ENCODE data around the gene HNRNPUL1.

HNRNPUL1 gene

DNA sequence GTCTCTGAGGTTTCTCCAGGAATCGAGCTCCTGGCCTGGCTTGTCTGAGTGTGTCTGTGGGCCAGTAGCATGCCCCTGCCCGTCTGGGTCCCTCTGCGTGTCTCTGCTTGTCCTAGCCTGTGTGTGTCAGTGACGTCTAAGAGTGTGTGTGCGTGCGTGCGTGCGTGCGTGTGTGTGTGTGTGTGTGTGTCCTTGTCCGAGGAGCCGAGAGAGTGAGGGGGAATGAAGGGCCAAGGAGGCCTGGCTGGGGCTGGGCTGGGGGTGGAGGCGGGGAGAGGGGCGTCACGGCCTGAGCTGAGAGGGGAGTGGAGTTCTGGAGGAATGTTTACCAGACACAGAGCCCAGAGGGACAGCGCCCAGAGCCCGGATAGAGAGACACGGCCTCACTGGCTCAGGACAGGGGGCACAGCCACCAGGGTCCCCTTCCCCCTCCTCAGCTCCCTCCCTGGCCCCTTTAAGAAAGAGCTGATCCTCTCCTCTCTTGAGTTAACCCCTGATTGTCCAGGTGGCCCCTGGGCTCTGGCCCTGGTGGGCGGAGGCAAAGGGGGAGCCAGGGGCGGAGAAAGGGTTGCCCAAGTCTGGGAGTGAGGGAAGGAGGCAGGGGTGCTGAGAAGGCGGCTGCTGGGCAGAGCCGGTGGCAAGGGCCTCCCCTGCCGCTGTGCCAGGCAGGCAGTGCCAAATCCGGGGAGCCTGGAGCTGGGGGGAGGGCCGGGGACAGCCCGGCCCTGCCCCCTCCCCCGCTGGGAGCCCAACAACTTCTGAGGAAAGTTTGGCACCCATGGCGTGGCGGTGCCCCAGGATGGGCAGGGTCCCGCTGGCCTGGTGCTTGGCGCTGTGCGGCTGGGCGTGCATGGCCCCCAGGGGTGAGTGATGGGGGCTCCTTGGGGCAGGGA is 45.3 kb upstream of the HNRNPUL1 start, which contains the start of gene AXL:
Gene AXL, plus strand, starts transcription at position 609 of the 893 bp plus-strand sequence. Its CDS starts 170 bp downstream, at position 779.
- H3K27ac ChIP-seq (replicated peaks; ENCODE audit: low read length) = peak within 1 kb of the TSS; percentile 98
- peak within 1 kb of the TSS; percentile 98 for H2BK5ac ChIP-seq (ENCODE audit: low read length)
- H3K4ac ChIP-seq (ENCODE audit: low read length) = peak within 1 kb of the TSS; percentile 86
- peak within 1 kb of the TSS; percentile 95 for H3K9ac ChIP-seq (ENCODE audit: low read depth, low read length, poor library complexity)
- H3K79me1 ChIP-seq (ENCODE audit: low read depth, low read length) = peaks cover 20% of the 10 kb centered on the region
- H3K9me3 ChIP-seq (replicated peaks in 1 of 2; ENCODE audit: control insufficient read depth in 2 of 2, insufficient read depth in 1 of 2, low read depth in 1 of 2, low read length in 2 of 2) = peaks cover 0 to 2% of the 10 kb centered on the region in 2 donors
- H2BK12ac ChIP-seq (ENCODE audit: low read length) = peak within 1 kb of the TSS; percentile 99
- peak within 1 kb of the TSS; percentile 62 for H3K23ac ChIP-seq (ENCODE audit: low read depth, low read length, poor library complexity)
- H2BK15ac ChIP-seq (ENCODE audit: low read length) = peak within 1 kb of the TSS; percentile 82
- peak within 1 kb of the TSS; percentile 56 to 86 for H3K4me3 ChIP-seq (ENCODE audit: low read length in 2 of 2)
- H3K18ac ChIP-seq (ENCODE audit: low read length) = peak within 1 kb of the TSS; percentile 99
- no CpG with 5 or more reads among the region's 32 CpGs for WGBS, 2 donors (ENCODE audit: extremely low coverage in 2 of 2, insufficient read length in 2 of 2, insufficient replicate concordance in 1 of 2)
- H4K8ac ChIP-seq (ENCODE audit: low read depth, low read length) = peak within 1 kb of the TSS; percentile 3
- H3K14ac ChIP-seq (ENCODE audit: low read length) = peak within 1 kb of the TSS; percentile 32
- H3K27me3 ChIP-seq (ENCODE audit: control insufficient read depth in 3 of 3, insufficient read depth in 3 of 3, low read depth in 1 of 3, low read length in 3 of 3) = no peaks in the 10 kb centered on the region
- peak within 1 kb of the TSS; percentile 84 for H3K4me2 ChIP-seq (ENCODE audit: insufficient read depth, low read length, poor library complexity, severe bottlenecking)
- H2AFZ ChIP-seq (ENCODE audit: low read length) = peak within 1 kb of the TSS; percentile 81
- H2BK120ac ChIP-seq (ENCODE audit: low read depth, low read length) = peak within 1 kb of the TSS; percentile 69
- H4K91ac ChIP-seq (ENCODE audit: low read depth, low read length, poor library complexity) = peak within 1 kb of the TSS; percentile 82
- DNase-seq (ENCODE audit: low spot score) = peak; percentile 86
- H3K36me3 ChIP-seq (replicated peaks in 1 of 2; ENCODE audit: control insufficient read depth in 2 of 2, insufficient read depth in 2 of 2, low read length in 2 of 2) = peaks cover 10 to 11% of the 10 kb centered on the region in 2 donors
- H2AK5ac ChIP-seq (ENCODE audit: low read depth, low read length) = peak within 1 kb of the TSS; percentile 95
- peaks cover 18 to 26% of the 10 kb centered on the region in 2 donors for H3K4me1 ChIP-seq (ENCODE audit: control insufficient read depth in 2 of 2, insufficient read depth in 1 of 2, low read depth in 1 of 2, low read length in 2 of 2)

DNA sequence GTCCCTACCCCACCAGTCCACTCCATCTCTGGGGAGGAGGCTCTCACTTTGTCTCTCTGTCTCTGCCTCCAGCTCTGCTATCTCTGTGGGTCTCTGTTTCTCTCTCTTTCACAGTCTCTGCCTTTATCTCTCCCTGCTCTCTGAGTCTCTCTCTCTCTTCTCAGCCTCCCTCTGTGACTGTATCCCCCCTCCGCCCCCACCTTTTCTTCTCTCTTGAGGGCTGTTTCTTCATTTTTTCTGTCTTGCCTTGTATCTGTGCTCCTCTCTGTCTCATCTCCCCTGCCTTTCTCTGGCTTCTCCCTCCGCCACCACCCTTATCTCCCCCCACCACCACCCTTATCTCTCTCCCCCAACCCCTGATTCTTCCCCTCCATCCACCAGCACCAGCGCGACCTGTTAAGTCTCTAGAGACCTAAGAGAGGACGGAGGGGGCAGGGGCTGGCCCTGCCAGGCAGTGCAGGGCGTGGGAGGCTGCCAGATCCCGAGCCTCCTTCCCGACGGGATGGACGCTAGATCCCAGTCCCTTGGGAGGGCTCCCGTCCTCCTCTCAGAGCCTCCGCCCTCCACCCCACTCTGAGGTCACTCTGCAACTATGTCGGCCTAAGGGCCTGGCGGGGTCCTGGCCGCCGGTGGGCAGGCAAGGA is 44.1 kb upstream of the HNRNPUL1 start:
- peak overlapping the region; percentile 88 for H3K18ac ChIP-seq (ENCODE audit: low read length)

DNA sequence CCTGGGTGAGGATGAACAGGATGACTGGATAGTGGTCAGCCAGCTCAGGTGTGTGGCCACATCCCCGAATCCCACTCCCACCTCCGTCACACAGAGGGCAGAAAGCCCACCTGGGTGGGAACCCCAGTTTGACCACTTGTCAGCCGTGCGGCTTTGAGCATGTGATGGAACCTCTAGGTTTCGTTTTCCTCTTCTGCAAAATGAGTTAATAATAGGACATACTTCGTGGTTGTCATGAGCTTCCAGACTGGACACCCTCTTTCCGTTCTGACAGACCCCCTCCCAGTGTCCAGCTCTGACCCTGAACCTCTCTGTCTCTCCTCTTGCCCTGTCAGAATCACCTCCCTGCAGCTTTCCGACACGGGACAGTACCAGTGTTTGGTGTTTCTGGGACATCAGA is 43.4 kb upstream of the HNRNPUL1 start:
- H2BK5ac ChIP-seq (ENCODE audit: low read length) = peak overlapping the region; percentile 98
- peak overlapping the region; percentile 65 for H3K14ac ChIP-seq (ENCODE audit: low read length)
- H3K18ac ChIP-seq (ENCODE audit: low read length) = peak overlapping the region; percentile 88
- no peak overlapping the region for H4K8ac ChIP-seq (ENCODE audit: low read depth, low read length)
- H3K23ac ChIP-seq (ENCODE audit: low read depth, low read length, poor library complexity) = no peak overlapping the region
- H3K9ac ChIP-seq (ENCODE audit: low read depth, low read length, poor library complexity) = no peak overlapping the region
- H3K27ac ChIP-seq (replicated peaks; ENCODE audit: low read length) = no peak overlapping the region
- no peak overlapping the region for H2BK120ac ChIP-seq (ENCODE audit: low read depth, low read length)
- no peak overlapping the region for H3K4ac ChIP-seq (ENCODE audit: low read length)
- H2BK12ac ChIP-seq (ENCODE audit: low read length) = no peak overlapping the region
- peaks cover 25 to 40% of the 10 kb centered on the region in 2 donors for H3K4me1 ChIP-seq (ENCODE audit: control insufficient read depth in 2 of 2, insufficient read depth in 1 of 2, low read depth in 1 of 2, low read length in 2 of 2)
- no peak overlapping the region for H4K91ac ChIP-seq (ENCODE audit: low read depth, low read length, poor library complexity)
- H2AK5ac ChIP-seq (ENCODE audit: low read depth, low read length) = peak overlapping the region; percentile 95
- H3K79me1 ChIP-seq (ENCODE audit: low read depth, low read length) = peaks cover 23% of the 10 kb centered on the region
- H3K4me3 ChIP-seq (ENCODE audit: low read length in 2 of 2) = peak overlapping the region in 1 of 2 donors; percentile 86
- H2AFZ ChIP-seq (ENCODE audit: low read length) = no peak overlapping the region
- no CpG with 5 or more reads among the region's 9 CpGs for WGBS, 2 donors (ENCODE audit: extremely low coverage in 2 of 2, insufficient read length in 2 of 2, insufficient replicate concordance in 1 of 2)
- H3K4me2 ChIP-seq (ENCODE audit: insufficient read depth, low read length, poor library complexity, severe bottlenecking) = peak overlapping the region; percentile 84
- peaks cover 0 to 2% of the 10 kb centered on the region in 2 donors for H3K9me3 ChIP-seq (replicated peaks in 1 of 2; ENCODE audit: control insufficient read depth in 2 of 2, insufficient read depth in 1 of 2, low read depth in 1 of 2, low read length in 2 of 2)
- H3K36me3 ChIP-seq (replicated peaks in 1 of 2; ENCODE audit: control insufficient read depth in 2 of 2, insufficient read depth in 2 of 2, low read length in 2 of 2) = peaks cover 11 to 15% of the 10 kb centered on the region in 2 donors
- no peak for DNase-seq (ENCODE audit: low spot score)
- H2BK15ac ChIP-seq (ENCODE audit: low read length) = peak overlapping the region; percentile 82
- no peaks in the 10 kb centered on the region for H3K27me3 ChIP-seq (ENCODE audit: control insufficient read depth in 3 of 3, insufficient read depth in 3 of 3, low read depth in 1 of 3, low read length in 3 of 3)

More for the DNA sequence above, 44.1 kb upstream of the HNRNPUL1 start:
- peak overlapping the region; percentile 14 for H3K14ac ChIP-seq (ENCODE audit: low read length)
- peak overlapping the region; percentile 84 for H3K4me2 ChIP-seq (ENCODE audit: insufficient read depth, low read length, poor library complexity, severe bottlenecking)
- peaks cover 18 to 33% of the 10 kb centered on the region in 2 donors for H3K4me1 ChIP-seq (ENCODE audit: control insufficient read depth in 2 of 2, insufficient read depth in 1 of 2, low read depth in 1 of 2, low read length in 2 of 2)
- H3K27me3 ChIP-seq (ENCODE audit: control insufficient read depth in 3 of 3, insufficient read depth in 3 of 3, low read depth in 1 of 3, low read length in 3 of 3) = no peaks in the 10 kb centered on the region
- peak overlapping the region; percentile 82 for H2BK15ac ChIP-seq (ENCODE audit: low read length)
- WGBS, 2 donors (ENCODE audit: extremely low coverage in 2 of 2, insufficient read length in 2 of 2, insufficient replicate concordance in 1 of 2) = no CpG with 5 or more reads among the region's 16 CpGs
- H2AFZ ChIP-seq (ENCODE audit: low read length) = peak overlapping the region; percentile 81
- H3K9me3 ChIP-seq (replicated peaks in 1 of 2; ENCODE audit: control insufficient read depth in 2 of 2, insufficient read depth in 1 of 2, low read depth in 1 of 2, low read length in 2 of 2) = peaks cover 0 to 2% of the 10 kb centered on the region in 2 donors
- H3K36me3 ChIP-seq (replicated peaks in 1 of 2; ENCODE audit: control insufficient read depth in 2 of 2, insufficient read depth in 2 of 2, low read length in 2 of 2) = peaks cover 11 to 15% of the 10 kb centered on the region in 2 donors
- H3K79me1 ChIP-seq (ENCODE audit: low read depth, low read length) = peaks cover 23% of the 10 kb centered on the region
- peak overlapping the region; percentile 91 for H2BK12ac ChIP-seq (ENCODE audit: low read length)
- H3K27ac ChIP-seq (replicated peaks; ENCODE audit: low read length) = no peak overlapping the region
- peak overlapping the region; percentile 95 for H2AK5ac ChIP-seq (ENCODE audit: low read depth, low read length)
- peak overlapping the region; percentile 80 for H3K4ac ChIP-seq (ENCODE audit: low read length)
- no peak overlapping the region for H4K8ac ChIP-seq (ENCODE audit: low read depth, low read length)
- DNase-seq (ENCODE audit: low spot score) = no peak
- peak overlapping the region; percentile 56 for H3K23ac ChIP-seq (ENCODE audit: low read depth, low read length, poor library complexity)
- peak overlapping the region; percentile 56 to 86 for H3K4me3 ChIP-seq (ENCODE audit: low read length in 2 of 2)
- H2BK5ac ChIP-seq (ENCODE audit: low read length) = peak overlapping the region; percentile 98
- H2BK120ac ChIP-seq (ENCODE audit: low read depth, low read length) = peak overlapping the region; percentile 63
- H3K9ac ChIP-seq (ENCODE audit: low read depth, low read length, poor library complexity) = peak overlapping the region; percentile 95
- H4K91ac ChIP-seq (ENCODE audit: low read depth, low read length, poor library complexity) = no peak overlapping the region

All from neuronal stem cell (in vitro differentiated cells).